ENCODE measurements around the gene CFP.

The CFP gene

DNA sequence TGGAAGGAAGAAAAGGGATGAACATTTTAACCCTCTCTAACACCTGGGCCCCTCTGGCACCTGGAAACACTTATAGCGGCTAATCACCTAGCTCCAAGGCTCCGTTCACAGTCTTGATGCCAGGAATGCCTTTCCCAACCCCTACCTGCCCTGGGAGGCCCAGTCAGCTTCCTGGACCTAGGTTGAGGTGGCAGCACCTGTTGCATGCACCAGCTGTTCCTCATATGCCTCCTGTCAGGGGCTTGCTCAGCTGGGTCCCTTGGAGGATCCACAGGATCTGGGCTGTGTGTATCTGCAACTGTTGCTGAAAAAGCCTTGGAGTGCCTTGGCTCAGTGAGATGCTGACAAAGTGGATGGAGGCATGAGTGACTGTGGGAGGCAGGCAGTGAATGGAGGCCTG lies 4.4 kb downstream of the CFP start:
- DNase-seq (ENCODE audit: low read depth), result no peak
- TF ChIP-seq, protein P1, sequence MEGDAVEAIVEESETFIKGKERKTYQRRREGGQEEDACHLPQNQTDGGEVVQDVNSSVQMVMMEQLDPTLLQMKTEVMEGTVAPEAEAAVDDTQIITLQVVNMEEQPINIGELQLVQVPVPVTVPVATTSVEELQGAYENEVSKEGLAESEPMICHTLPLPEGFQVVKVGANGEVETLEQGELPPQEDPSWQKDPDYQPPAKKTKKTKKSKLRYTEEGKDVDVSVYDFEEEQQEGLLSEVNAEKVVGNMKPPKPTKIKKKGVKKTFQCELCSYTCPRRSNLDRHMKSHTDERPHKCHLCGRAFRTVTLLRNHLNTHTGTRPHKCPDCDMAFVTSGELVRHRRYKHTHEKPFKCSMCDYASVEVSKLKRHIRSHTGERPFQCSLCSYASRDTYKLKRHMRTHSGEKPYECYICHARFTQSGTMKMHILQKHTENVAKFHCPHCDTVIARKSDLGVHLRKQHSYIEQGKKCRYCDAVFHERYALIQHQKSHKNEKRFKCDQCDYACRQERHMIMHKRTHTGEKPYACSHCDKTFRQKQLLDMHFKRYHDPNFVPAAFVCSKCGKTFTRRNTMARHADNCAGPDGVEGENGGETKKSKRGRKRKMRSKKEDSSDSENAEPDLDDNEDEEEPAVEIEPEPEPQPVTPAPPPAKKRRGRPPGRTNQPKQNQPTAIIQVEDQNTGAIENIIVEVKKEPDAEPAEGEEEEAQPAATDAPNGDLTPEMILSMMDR (IDR thresholded peaks at IDR 0.05; ENCODE audit: low read length, missing control alignments), result no peak
- H3K4me3 ChIP-seq (replicated peaks; ENCODE audit: low read depth, low read length), result no peak overlapping the region

DNA sequence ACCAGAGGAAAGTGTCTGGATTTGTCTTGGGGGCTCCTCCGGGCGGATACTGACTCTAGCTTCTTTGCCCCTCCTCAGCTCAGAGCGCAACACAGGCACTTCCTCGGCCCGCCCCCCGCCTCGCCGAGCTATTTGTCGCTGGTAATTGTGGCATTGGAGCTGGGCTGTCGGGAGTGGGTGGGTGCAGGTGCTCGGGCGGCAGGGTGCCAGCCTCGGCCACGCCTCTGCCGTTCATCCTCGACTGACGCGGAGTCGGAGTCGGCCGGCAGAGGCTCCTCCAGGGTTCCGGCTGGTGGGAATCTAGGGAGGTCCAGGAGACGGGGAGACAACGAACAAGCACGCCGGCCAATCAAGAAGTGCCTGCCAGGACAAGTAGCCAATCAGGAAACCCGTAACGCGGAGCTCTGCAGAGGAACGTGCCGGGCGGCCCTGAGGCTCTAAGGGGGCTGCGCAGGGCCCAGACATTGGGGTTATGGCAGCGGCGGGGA lies 6.1 kb downstream of the CFP start:
- DNase-seq (ENCODE audit: low read depth), result peak; percentile 82
- H3K4me3 ChIP-seq (replicated peaks; ENCODE audit: low read depth, low read length), result peak overlapping the region; percentile 39
- TF ChIP-seq, protein P1 (IDR thresholded peaks at IDR 0.05; ENCODE audit: low read length, missing control alignments), result no peak

DNA sequence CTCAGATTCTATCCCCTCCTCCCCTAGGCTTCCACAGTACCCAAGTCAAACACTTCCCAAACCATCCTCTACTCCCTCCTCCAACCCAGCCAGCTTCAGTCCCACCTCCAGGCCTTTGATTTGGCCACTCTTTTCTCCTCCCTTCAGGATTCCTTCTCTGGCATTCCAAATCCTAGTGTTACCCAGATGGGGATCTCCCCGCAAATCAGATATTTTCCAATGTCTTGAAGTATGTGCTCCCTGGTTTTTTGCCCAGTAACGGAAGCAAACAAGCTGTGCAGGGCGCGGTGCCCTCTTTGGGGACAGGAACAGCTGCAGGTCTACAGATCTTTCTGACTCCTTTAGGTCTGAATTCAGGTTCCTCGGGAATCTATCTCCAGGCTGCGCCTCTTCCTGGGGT lies 7.9 kb downstream of the CFP start:
- TF ChIP-seq, protein P1 (IDR thresholded peaks at IDR 0.05; ENCODE audit: low read length, missing control alignments), result no peak
- H3K4me3 ChIP-seq (replicated peaks; ENCODE audit: low read depth, low read length), result no peak overlapping the region
- no peak for DNase-seq (ENCODE audit: low read depth)

DNA sequence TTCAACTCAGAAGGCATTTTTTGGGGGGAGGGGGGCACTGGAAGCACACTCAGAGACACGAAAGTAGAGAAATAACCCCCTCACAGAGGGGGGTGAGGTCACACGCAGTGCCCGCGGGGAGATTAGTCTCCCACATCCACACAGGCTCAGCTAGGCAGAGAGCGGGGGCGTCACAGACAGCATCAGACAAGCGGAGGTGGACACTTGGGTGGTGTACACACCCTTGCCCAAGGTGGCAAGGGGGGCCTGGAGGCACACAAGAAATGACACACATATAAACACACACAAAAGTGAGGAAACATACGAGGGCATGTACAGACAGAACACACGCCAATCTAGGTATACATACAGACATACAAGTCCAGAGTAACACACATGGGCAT lies 9.4 kb downstream of the CFP start:
- TF ChIP-seq, protein P1 (IDR thresholded peaks at IDR 0.05; ENCODE audit: low read length, missing control alignments), result no peak
- DNase-seq (ENCODE audit: low read depth), result no peak
- H3K4me3 ChIP-seq (replicated peaks; ENCODE audit: low read depth, low read length), result no peak overlapping the region

DNA sequence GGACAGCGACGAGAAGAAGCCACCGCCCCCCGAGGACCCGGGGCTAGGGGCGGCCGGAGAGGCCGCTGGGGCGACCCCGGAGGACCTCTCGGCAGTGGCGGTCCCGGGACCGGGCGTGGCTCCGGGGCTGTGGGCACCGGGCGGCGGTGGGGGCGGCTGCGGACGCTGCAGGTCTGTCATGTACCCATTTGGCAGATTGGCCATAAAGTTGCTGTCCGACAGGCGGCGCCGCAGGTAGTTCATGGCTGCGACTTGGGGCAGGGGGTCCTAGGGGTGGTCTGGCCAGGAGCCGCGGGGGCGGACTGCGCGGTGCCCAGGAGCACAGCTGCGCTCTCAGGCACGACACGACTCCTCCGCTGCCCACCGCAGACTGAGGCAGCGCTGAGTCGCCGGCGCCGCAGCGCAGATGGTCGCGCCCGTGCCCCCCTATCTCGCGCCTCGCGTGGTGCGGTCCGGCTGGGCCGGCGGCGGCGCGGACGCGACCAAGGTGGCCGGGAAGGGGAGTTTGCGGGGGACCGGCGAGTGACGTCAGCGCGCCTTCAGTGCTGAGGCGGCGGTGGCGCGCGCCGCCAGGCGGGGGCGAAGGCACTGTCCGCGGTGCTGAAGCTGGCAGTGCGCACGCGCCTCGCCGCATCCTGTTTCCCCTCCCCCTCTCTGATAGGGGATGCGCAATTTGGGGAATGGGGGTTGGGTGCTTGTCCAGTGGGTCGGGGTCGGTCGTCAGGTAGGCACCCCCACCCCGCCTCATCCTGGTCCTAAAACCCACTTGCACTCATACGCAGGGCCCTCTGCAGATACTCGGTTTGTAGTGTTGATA lies 10.0 kb downstream of the CFP start, which contains the start of gene SYN1:
TSS of gene SYN1 (minus strand) at position 372 of the 817 bp plus-strand sequence. CDS start at position 243, 129 bp downstream.
- peak within 1 kb of the TSS; percentile 49 for H3K4me3 ChIP-seq (replicated peaks; ENCODE audit: low read depth, low read length)
- peak; percentile 84 for DNase-seq (ENCODE audit: low read depth)
- TF ChIP-seq, protein P1 (IDR thresholded peaks at IDR 0.05; ENCODE audit: low read length, missing control alignments), result no peak

DNA sequence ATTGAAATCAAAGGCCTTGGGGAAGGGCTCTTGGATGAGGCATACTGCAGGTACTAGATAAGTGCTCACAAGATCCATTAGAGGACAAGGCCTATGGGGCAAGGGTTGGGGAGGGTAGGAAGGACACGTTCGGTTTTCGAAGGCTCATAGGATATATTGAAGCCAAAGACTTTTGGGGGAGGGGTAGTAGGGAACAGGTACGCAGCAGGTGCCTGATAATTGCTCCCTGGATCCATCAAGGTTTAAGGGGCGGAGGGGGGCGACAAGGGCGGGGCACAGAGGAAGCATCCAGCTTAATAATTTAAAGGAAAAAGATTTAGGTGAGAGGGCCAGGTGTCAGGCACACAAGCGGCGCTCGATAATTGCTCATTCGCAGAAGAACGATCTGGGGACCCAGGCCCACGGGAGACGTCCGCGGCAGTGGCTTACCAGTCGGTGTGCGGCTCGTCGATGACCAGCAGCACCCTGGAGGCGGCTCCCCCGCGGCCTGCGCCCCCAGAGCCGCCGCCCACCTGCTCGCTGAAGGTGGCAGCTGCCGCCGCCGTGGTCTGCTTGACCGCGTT lies 10.7 kb downstream of the CFP start:
- peak overlapping the region; percentile 49 for H3K4me3 ChIP-seq (replicated peaks; ENCODE audit: low read depth, low read length)
- DNase-seq (ENCODE audit: low read depth), result no peak
- TF ChIP-seq, protein P1 (IDR thresholded peaks at IDR 0.05; ENCODE audit: low read length, missing control alignments), result no peak
